A549 (cell line): ENCODE measurements around the gene RNF17. TPM values are rescaled to one million over a fixed set of nuclear protein-coding genes. Genes with fewer than 3 reads are reported as not detected.

Experiments
- ATAC-seq, 2 experiments: fragments of 200-7000 bp in 1 of 2; fragments of >200 bp in 1 of 2; cut with Nextera tagmentation in 1 of 2; cut with Tn5 transposase in 1 of 2; 3 replicates each; pipeline versions ENCODE4 v1.8.0 to v1.9.1; 2018 to 2020; ENCODE audit warnings: mild to moderate bottlenecking in 1 of 2, moderate library complexity in 1 of 2
- CTCF ChIA-PET: fragments of 300-600 bp; sonication (Branson Sonifier 250); formaldehyde crosslinking; extraction: SDS; loops from one replicate; lab custom pipeline; 2021; ENCODE audit warnings: antibody characterized with exemption, inconsistent platforms; lab: Yijun Ruan, JAX
- POLR2A ChIA-PET: fragments of 350-600 bp; formaldehyde crosslinking; extraction: SDS; loops from one replicate; lab custom pipeline; 2021; ENCODE audit warnings: antibody characterized with exemption, inconsistent platforms; lab: Yijun Ruan, JAX
- DNase-seq, 2 experiments: peaks; one replicate each; pipeline versions ENCODE4 v3.0.0 to v3.0.0-alpha.2; 2011 to 2016; ENCODE audit warnings: low read depth in 1 of 2, low spot score in 1 of 2
- FAIRE-seq: peaks from 2 replicates; lab custom pipeline; 2011; peaks lifted over from hg19 to GRCh38; lab: Jason Lieb, UNC
- H3K27ac ChIP-seq, 2 experiments: fragments of >200 bp; sonication (Bioruptor Twin); formaldehyde crosslinking; 3 replicates each; pipeline ENCODE4 v1.5.1; 2016 to 2017
- H3K4me1 ChIP-seq: fragments of >200 bp; sonication (Bioruptor Twin); formaldehyde crosslinking; 3 replicates; pipeline ENCODE4 v1.6.1; 2016
- H3K4me2 ChIP-seq: fragments of >200 bp; sonication (Bioruptor Twin); formaldehyde crosslinking; 3 replicates; pipeline ENCODE4 v1.6.1; 2016
- H3K4me3 ChIP-seq: fragments of >200 bp; sonication (Bioruptor Twin); formaldehyde crosslinking; 3 replicates; pipeline ENCODE4 v1.5.1; 2016
- H3K9me3 ChIP-seq: fragments of >200 bp; sonication (Bioruptor Twin); formaldehyde crosslinking; 3 replicates; pipeline ENCODE4 v1.6.1; 2016
- BHLHE40 ChIP-seq: IDR thresholded peaks from 2 replicates; pipeline ENCODE4 v1.6.1; 2012; ENCODE audit warnings: low read depth, low read length, inconsistent platforms
- CBX8 ChIP-seq: fragments of 200-600 bp; sonication (generic); IDR thresholded peaks from 2 replicates; pipeline ENCODE4 v1.6.1; 2016
- CEBPB ChIP-seq, 2 experiments: fragments of >200 bp in 1 of 2; sonication (Bioruptor Twin) in 1 of 2; formaldehyde crosslinking in 1 of 2; IDR thresholded peaks; 2 replicates each; pipeline ENCODE4 v1.6.1; 2012 to 2016
- CHD2 ChIP-seq: fragments of 150-350 bp; IDR thresholded peaks from 2 replicates; pipeline ENCODE4 v1.6.1; 2014; ENCODE audit warnings: low read length; ENCODE audit not compliant: partially characterized antibody
- FOXS1 ChIP-seq: fragments of 250-450 bp; sonication (Bioruptor Pico); IDR thresholded peaks from 2 replicates; pipeline ENCODE4 v1.5.0; 2020; ENCODE audit warnings: mild to moderate bottlenecking, moderate library complexity
- HOXA7 ChIP-seq: fragments of 250-450 bp; sonication (Bioruptor Pico); IDR thresholded peaks from 2 replicates; pipeline ENCODE4 v1.5.0; 2020; ENCODE audit warnings: mild to moderate bottlenecking, moderate library complexity
- JUN ChIP-seq, 2 experiments: fragments of >200 bp; sonication (Bioruptor Twin); formaldehyde crosslinking; IDR thresholded peaks; 2 replicates in 1 of 2; 3 replicates in 1 of 2; pipeline ENCODE4 v1.6.1; 2016 to 2017
- JUNB ChIP-seq: fragments of >200 bp; sonication (Bioruptor Twin); formaldehyde crosslinking; IDR thresholded peaks from 2 replicates; pipeline ENCODE4 v1.6.1; 2016
- KDM1A ChIP-seq: fragments of 200-600 bp; sonication (generic); IDR thresholded peaks from 2 replicates; pipeline ENCODE4 v1.6.1; 2016; ENCODE audit warnings: low read depth, mild to moderate bottlenecking
- KDM5A ChIP-seq: fragments of 200-600 bp; sonication (generic); IDR thresholded peaks from 2 replicates; pipeline ENCODE4 v1.6.1; 2016; ENCODE audit warnings: antibody characterized with exemption, mild to moderate bottlenecking
- PHF8 ChIP-seq: fragments of 200-600 bp; sonication (generic); IDR thresholded peaks from 2 replicates; pipeline ENCODE4 v1.6.1; 2016; ENCODE audit warnings: low read depth, mild to moderate bottlenecking, antibody characterized with exemption, moderate library complexity, borderline replicate concordance
- RAD21 ChIP-seq, 2 experiments: fragments of >200 bp in 1 of 2; sonication (Bioruptor Twin) in 1 of 2; formaldehyde crosslinking in 1 of 2; IDR thresholded peaks in 1 of 2; conservative IDR thresholded peaks in 1 of 2; 2 replicates in 1 of 2; 3 replicates in 1 of 2; pipeline ENCODE4 v1.6.1; 2012 to 2018; ENCODE audit warnings: inconsistent platforms in 1 of 2
- TFCP2L1 ChIP-seq: fragments of 250-450 bp; sonication (Bioruptor Pico); IDR thresholded peaks from 2 replicates; pipeline ENCODE4 v1.5.0; 2021; ENCODE audit warnings: mild to moderate bottlenecking
- TP53 ChIP-seq: fragments of 250-450 bp; sonication (Bioruptor Pico); IDR thresholded peaks from 2 replicates; pipeline ENCODE4 v1.5.0; 2021; ENCODE audit warnings: mild to moderate bottlenecking, moderate library complexity
- WGBS: methylation state at CpG from one replicate; pipeline ENCODE4 v1.1.6; 2017; ENCODE audit errors: missing lambda C conversion rate; 5-methylcytosine and 5-hydroxymethylcytosine counted together
- polyA minus RNA-seq: library from RNA; depleted of rRNA, polyadenylated mRNA; stranded (reverse); fragments of >200 nt; gene quantifications from 2 replicates; pipeline ENCODE4 v1.2.3, GENCODE V29; 2011; rRNA and poly(A)+ RNA removed
- polyA plus RNA-seq, 4 experiments: library from polyadenylated mRNA; depleted of rRNA in 3 of 4; stranded (reverse); fragments of >200 nt; fragmentation: RNase III in 1 of 4; extraction: RNeasy Plus Mini Kit Qiagen cat#74134 plus additional on column Dnase treatment in 1 of 4; gene quantifications; 2 replicates in 3 of 4; 3 replicates in 1 of 4; pipeline ENCODE4 v1.2.3, GENCODE V29; 2011 to 2017
- TF ChIP-seq, protein P1 (sequence below): fragments of 200-600 bp; sonication (generic); IDR thresholded peaks from 2 replicates; pipeline ENCODE4 v1.6.1; 2016; ENCODE audit warnings: antibody characterized with exemption, mild to moderate bottlenecking, moderate library complexity
- TF ChIP-seq, protein P2 (sequence below): fragments of >200 bp; sonication (Bioruptor Twin); formaldehyde crosslinking; IDR thresholded peaks from 2 replicates; pipeline ENCODE4 v1.6.1; 2016
- TF ChIP-seq, protein P3 (sequence below): fragments of 250-450 bp; sonication (Bioruptor Pico); IDR thresholded peaks from 2 replicates; pipeline ENCODE4 v1.5.0; 2021; ENCODE audit warnings: mild to moderate bottlenecking, moderate library complexity, borderline replicate concordance

RNF17 gene, protein sequence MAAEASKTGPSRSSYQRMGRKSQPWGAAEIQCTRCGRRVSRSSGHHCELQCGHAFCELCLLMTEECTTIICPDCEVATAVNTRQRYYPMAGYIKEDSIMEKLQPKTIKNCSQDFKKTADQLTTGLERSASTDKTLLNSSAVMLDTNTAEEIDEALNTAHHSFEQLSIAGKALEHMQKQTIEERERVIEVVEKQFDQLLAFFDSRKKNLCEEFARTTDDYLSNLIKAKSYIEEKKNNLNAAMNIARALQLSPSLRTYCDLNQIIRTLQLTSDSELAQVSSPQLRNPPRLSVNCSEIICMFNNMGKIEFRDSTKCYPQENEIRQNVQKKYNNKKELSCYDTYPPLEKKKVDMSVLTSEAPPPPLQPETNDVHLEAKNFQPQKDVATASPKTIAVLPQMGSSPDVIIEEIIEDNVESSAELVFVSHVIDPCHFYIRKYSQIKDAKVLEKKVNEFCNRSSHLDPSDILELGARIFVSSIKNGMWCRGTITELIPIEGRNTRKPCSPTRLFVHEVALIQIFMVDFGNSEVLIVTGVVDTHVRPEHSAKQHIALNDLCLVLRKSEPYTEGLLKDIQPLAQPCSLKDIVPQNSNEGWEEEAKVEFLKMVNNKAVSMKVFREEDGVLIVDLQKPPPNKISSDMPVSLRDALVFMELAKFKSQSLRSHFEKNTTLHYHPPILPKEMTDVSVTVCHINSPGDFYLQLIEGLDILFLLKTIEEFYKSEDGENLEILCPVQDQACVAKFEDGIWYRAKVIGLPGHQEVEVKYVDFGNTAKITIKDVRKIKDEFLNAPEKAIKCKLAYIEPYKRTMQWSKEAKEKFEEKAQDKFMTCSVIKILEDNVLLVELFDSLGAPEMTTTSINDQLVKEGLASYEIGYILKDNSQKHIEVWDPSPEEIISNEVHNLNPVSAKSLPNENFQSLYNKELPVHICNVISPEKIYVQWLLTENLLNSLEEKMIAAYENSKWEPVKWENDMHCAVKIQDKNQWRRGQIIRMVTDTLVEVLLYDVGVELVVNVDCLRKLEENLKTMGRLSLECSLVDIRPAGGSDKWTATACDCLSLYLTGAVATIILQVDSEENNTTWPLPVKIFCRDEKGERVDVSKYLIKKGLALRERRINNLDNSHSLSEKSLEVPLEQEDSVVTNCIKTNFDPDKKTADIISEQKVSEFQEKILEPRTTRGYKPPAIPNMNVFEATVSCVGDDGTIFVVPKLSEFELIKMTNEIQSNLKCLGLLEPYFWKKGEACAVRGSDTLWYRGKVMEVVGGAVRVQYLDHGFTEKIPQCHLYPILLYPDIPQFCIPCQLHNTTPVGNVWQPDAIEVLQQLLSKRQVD (N-terminal part only)
- polyA plus RNA-seq (2011; rRNA removed) (not detected in 2 replicates), polyA plus RNA-seq (2017; fragmentation: RNase III; extraction: RNeasy Plus Mini Kit Qiagen cat#74134 plus additional on column Dnase treatment) (not detected in 3 replicates), polyA minus RNA-seq (not detected in 2 replicates)
- polyA plus RNA-seq (2012; cell fraction: cytosol; rRNA removed): not detected in 2 replicates
- polyA plus RNA-seq (2012; cell fraction: nucleus; rRNA removed): not detected in 2 replicates

DNA sequence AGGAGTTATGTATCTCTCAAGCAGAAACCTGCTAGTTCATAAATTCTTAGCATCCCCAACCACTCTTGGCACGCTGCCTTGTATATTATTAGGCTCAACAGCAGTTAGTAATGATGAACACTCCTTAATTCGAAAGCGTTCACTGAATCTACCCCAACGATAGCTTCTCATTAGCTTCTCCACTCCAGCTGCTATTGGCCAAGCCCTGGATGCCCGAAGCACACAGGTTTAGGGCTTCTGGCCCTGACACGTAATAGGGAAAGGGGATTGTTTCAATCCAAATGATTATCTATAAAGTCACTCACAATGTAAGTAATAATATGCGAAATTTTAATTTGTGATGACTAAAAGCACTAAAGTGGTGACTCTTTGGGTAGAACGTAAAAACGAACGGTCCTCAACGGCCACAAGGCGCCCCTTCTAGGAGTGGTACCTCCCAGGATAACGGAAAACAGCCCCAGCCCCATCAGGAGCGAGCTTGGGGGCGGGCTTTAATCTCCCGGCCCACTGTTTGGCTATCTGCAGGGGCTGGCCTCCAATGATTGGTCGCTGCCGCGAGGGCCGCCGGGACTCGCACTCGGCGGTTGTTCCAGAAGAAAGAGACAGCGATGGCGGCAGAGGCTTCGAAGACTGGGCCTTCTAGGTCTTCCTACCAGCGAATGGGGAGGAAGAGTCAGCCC is at the start of gene RNF17:
Gene RNF17 (plus strand): TSS at position 574 of the 680 bp plus-strand sequence. CDS start 35 bp downstream, at position 609.
- Histone ChIP-seq H3K27ac (no peak within 1 kb of the TSS), H3K9me3 (no peaks in the 10 kb centered on the region), H3K4me3 (no peak within 1 kb of the TSS), H3K4me1 (no peaks in the 10 kb centered on the region), H3K4me2 (no peak within 1 kb of the TSS)
- ChIA-PET CTCF (no interaction called here), POLR2A (no interaction called here)
- DNase-seq (no peak), FAIRE-seq (no peak), ATAC-seq (no peak)
- 45% methylated on average over 17 of the region's 28 CpGs for WGBS
- TF ChIP-seq JUNB (no peak), RAD21 (conservative IDR thresholded peaks at IDR 0.05 in 1 of 2, IDR thresholded peaks at IDR 0.05 in 1 of 2) (no peak), TP53 (CRISPR knock-in tag) (no peak), FOXS1 (CRISPR knock-in tag) (no peak), TFCP2L1 (no peak), HOXA7 (CRISPR knock-in tag) (no peak), CHD2 (no peak), KDM5A (no peak), KDM1A (no peak), CEBPB (IDR thresholded peaks at IDR 0.05) (no peak), BHLHE40 (no peak), JUN (IDR thresholded peaks at IDR 0.05) (no peak), PHF8 (no peak), CBX8 (no peak)
- TF ChIP-seq, protein P1, sequence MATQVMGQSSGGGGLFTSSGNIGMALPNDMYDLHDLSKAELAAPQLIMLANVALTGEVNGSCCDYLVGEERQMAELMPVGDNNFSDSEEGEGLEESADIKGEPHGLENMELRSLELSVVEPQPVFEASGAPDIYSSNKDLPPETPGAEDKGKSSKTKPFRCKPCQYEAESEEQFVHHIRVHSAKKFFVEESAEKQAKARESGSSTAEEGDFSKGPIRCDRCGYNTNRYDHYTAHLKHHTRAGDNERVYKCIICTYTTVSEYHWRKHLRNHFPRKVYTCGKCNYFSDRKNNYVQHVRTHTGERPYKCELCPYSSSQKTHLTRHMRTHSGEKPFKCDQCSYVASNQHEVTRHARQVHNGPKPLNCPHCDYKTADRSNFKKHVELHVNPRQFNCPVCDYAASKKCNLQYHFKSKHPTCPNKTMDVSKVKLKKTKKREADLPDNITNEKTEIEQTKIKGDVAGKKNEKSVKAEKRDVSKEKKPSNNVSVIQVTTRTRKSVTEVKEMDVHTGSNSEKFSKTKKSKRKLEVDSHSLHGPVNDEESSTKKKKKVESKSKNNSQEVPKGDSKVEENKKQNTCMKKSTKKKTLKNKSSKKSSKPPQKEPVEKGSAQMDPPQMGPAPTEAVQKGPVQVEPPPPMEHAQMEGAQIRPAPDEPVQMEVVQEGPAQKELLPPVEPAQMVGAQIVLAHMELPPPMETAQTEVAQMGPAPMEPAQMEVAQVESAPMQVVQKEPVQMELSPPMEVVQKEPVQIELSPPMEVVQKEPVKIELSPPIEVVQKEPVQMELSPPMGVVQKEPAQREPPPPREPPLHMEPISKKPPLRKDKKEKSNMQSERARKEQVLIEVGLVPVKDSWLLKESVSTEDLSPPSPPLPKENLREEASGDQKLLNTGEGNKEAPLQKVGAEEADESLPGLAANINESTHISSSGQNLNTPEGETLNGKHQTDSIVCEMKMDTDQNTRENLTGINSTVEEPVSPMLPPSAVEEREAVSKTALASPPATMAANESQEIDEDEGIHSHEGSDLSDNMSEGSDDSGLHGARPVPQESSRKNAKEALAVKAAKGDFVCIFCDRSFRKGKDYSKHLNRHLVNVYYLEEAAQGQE: no peak
- TF ChIP-seq, protein P2, sequence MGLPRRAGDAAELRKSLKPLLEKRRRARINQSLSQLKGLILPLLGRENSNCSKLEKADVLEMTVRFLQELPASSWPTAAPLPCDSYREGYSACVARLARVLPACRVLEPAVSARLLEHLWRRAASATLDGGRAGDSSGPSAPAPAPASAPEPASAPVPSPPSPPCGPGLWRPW: no peak
- TF ChIP-seq, protein P3, sequence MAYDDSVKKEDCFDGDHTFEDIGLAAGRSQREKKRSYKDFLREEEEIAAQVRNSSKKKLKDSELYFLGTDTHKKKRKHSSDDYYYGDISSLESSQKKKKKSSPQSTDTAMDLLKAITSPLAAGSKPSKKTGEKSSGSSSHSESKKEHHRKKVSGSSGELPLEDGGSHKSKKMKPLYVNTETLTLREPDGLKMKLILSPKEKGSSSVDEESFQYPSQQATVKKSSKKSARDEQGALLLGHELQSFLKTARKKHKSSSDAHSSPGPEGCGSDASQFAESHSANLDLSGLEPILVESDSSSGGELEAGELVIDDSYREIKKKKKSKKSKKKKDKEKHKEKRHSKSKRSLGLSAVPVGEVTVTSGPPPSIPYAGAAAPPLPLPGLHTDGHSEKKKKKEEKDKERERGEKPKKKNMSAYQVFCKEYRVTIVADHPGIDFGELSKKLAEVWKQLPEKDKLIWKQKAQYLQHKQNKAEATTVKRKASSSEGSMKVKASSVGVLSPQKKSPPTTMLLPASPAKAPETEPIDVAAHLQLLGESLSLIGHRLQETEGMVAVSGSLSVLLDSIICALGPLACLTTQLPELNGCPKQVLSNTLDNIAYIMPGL (CRISPR knock-in tag): no peak
